NCI-H187 treated with DMSO at 0.1 percent for 48 hours (cell line): ENCODE data around the gene CCT7.

Experiments used
- DNase-seq: peaks from one replicate; lab custom pipeline; 2025; lab: John Stamatoyannopoulos, UW

CCT7 gene

DNA sequence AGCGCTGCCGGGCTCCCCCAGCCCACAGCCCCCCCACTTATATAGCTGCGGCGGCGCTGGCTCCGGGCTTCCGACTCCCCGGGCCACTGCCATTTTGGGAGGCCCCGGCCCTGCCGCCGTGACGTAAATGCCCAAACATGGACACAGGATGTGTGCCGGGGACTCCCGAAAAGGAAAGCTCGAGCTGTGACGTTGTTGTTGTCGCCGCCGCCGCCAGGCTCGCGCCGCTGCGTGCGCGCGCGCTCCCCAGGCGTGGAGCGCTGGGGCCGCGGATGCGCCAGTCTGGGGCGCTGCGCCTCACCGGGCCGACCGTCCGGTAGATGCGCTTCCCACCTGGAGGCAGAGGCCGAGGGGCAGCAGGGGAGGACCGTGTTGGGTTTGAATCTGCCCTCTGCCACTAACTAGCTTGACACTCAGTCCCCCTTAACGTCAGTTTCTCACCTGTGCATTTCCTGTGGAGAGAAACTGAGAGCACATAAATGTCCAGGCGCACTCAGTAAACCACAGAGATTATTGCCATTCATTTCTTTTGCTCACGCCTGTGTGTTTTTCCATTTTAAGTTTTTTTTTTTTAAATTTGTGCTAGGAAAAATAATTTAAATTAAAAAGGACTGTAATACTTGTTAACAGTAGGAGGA is 59.5 kb downstream of the CCT7 start, which contains the start of gene EGR4:
TSS of gene EGR4 (minus strand) at position 15 of the 638 bp plus-strand sequence. CDS start 231 bp downstream, outside the sequence.
- DNase-seq: no peak

DNA sequence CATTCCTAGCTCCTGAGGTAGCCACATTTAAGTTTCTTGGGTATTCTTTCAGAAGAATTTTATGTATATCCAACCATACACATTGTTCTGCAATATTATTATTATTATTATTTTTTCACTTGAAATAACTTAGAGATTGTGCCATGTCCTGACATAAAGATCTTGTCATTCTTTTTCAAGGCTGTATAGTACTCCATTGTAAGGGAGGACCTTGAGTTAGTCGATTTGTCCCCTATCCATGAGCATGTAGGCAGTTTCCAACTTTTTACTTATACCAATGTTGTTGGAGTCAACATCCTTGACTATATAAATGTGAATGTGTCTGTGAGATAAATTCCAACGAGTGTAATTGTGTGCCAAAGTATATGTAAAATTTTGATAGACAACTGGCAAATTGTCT is 60.1 kb downstream of the CCT7 start:
- DNase-seq: no peak

- DNase-seq: no peak
Measured at GRCh38 chr2:73295751-73296400, 61.8 kb downstream of the CCT7 start.

- no peak for DNase-seq
Measured at GRCh38 chr2:73297151-73297559, 63.0 kb downstream of the CCT7 start.

DNA sequence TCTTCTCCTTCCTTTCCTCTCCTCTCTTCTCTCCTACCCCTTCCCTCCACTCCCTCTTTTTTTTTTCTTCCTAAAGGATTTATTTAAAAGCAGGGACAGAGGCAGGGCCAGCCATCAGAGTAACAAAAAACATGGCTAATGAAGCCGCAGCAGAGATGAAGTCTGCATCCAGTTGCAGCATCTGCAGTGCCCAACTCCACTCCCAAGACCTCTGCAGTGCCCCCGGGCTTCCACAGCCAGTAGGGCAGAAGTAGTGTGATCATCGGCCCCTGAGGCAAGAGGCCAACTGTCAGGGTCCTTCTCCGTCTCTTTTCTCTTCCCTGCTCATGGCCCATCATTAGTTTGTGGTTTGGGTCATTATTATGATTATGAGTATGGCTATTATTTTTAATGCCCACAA is 63.5 kb downstream of the CCT7 start:
- no peak for DNase-seq

- no peak for DNase-seq
Measured at GRCh38 chr2:73300926-73301325, 66.8 kb downstream of the CCT7 start.

DNA sequence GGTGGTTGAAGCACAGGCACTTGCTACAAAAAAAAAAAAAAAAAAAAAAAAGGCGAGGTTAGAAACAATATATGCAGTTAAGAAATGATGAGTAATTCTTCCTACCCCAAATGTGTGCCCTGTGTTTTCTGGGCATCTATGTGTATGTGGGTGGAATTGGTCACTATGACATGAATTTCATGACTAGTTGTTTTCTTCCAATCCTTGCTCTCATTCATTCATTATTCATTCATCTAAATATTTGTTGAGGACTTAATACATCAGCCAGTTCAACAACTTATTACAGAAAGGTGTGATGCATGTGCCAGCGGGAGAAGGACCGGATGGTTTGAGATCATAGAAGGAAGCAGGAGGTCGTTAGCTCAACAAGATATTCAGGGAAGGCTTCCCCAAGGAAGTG is 67.5 kb downstream of the CCT7 start:
- no peak for DNase-seq
